Neural progenitor cell (in vitro differentiated cells): ENCODE measurements around the gene S1PR5. TPM values are rescaled to one million over a fixed set of nuclear protein-coding genes. Genes with fewer than 3 reads are reported as not detected.

Experiments
- DNase-seq: peaks from one replicate; pipeline ENCODE4 v3.0.0-alpha.2; 2016; ENCODE audit warnings: low spot score
- H2AFZ ChIP-seq: fragments of 200-600 bp; sonication (generic); replicated peaks from 2 replicates; pipeline ENCODE4 v1.6.1; 2016; ENCODE audit warnings: antibody characterized with exemption
- H3F3A ChIP-seq: fragments of 200-600 bp; sonication (generic); 2 replicates; pipeline ENCODE4 v1.6.1; 2016; ENCODE audit warnings: antibody characterized with exemption, low read depth
- H3K27ac ChIP-seq: fragments of 200-600 bp; sonication (generic); 2 replicates; pipeline ENCODE4 v1.5.1; 2016; ENCODE audit warnings: mild to moderate bottlenecking
- H3K27me3 ChIP-seq: fragments of 200-600 bp; sonication (generic); 2 replicates; pipeline ENCODE4 v1.6.1; 2016; ENCODE audit warnings: mild to moderate bottlenecking, moderate library complexity
- H3K36me3 ChIP-seq: fragments of 200-600 bp; sonication (generic); 2 replicates; pipeline ENCODE4 v1.5.1; 2016
- H3K4me1 ChIP-seq: fragments of 200-600 bp; sonication (generic); 2 replicates; pipeline ENCODE4 v1.6.1; 2016; ENCODE audit warnings: mixed run types
- H3K4me2 ChIP-seq: fragments of 200-600 bp; sonication (generic); 2 replicates; pipeline ENCODE4 v1.6.1; 2016
- H3K4me3 ChIP-seq: fragments of 200-600 bp; sonication (generic); 2 replicates; pipeline ENCODE4 v1.5.1; 2016
- H3K79me2 ChIP-seq: fragments of 200-600 bp; sonication (generic); 2 replicates; pipeline ENCODE4 v1.6.1; 2016; ENCODE audit warnings: low read depth
- H3K9ac ChIP-seq: fragments of 200-600 bp; sonication (generic); 2 replicates; pipeline ENCODE4 v1.6.1; 2016
- H3K9me3 ChIP-seq: fragments of 200-600 bp; sonication (generic); 2 replicates; pipeline ENCODE4 v1.5.1; 2016; ENCODE audit warnings: low read depth
- H4K20me1 ChIP-seq: fragments of 200-600 bp; sonication (generic); 2 replicates; pipeline ENCODE4 v1.6.1; 2016; ENCODE audit warnings: low read depth
- H3K27ac Mint-ChIP-seq: 3 replicates; pipeline ENCODE4 v1.8.0; 2021; ENCODE audit warnings: mixed read lengths
- H3K27me3 Mint-ChIP-seq: 2 replicates; pipeline ENCODE4 v1.8.0; 2022; ENCODE audit warnings: low read depth, mild to moderate bottlenecking, inconsistent platforms, moderate library complexity, mixed read lengths; ENCODE audit not compliant: insufficient read depth
- H3K36me3 Mint-ChIP-seq: 3 replicates; pipeline ENCODE4 v1.8.0; 2021; ENCODE audit warnings: mixed read lengths
- H3K4me1 Mint-ChIP-seq: 3 replicates; pipeline ENCODE4 v1.8.0; 2021; ENCODE audit warnings: mixed read lengths
- H3K4me3 Mint-ChIP-seq: 3 replicates; pipeline ENCODE4 v1.8.0; 2021; ENCODE audit warnings: mild to moderate bottlenecking, moderate library complexity, mixed read lengths
- H3K9me3 Mint-ChIP-seq: 3 replicates; pipeline ENCODE4 v1.8.0; 2020; ENCODE audit warnings: mixed read lengths
- EZH2 ChIP-seq: fragments of 200-600 bp; sonication (generic); IDR thresholded peaks from 2 replicates; pipeline ENCODE4 v1.6.1; 2017; ENCODE audit warnings: antibody characterized with exemption, mild to moderate bottlenecking, moderate library complexity
- EZH2phosphoT487 ChIP-seq: fragments of 200-600 bp; sonication (generic); IDR thresholded peaks from 2 replicates; pipeline ENCODE4 v1.6.1; 2017; ENCODE audit warnings: antibody characterized with exemption
- total RNA-seq: library from RNA; depleted of rRNA; stranded (reverse); fragments of >200 nt; gene quantifications from 2 replicates; pipeline ENCODE4 v1.2.3, GENCODE V29; 2015; ENCODE audit warnings: low replicate concordance
- TF ChIP-seq, protein P1 (sequence below): fragments of 200-600 bp; sonication (generic); IDR thresholded peaks from 2 replicates; pipeline ENCODE4 v1.5.1; 2017; ENCODE audit warnings: antibody characterized with exemption, mild to moderate bottlenecking

The S1PR5 gene
- total RNA-seq, 1 donor from 2014 or later = 0.15 TPM

DNA sequence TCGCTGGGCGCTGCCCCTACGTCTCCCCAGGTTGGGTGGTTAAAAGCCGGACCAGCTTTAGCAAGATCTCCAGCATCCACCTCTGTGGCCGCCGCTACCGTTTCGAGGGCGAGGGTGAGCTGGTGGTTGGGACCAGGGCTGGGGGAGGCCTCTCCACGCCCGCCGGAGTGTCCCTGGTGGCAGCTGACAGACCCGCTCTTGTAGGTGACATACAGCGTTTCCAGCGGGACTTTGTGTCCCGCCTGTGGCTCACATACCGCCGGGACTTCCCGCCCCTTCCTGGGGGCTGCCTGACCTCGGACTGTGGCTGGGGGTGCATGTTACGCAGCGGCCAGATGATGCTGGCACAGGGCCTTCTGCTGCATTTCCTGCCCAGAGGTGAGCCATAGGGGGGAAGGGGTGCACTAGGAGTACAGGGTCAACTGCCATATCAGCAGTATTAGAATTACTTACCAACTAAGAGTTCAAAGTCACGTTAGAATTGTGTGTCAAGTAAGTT is 27.6 kb upstream of the S1PR5 start:
- Histone ChIP-seq H3K9ac (no peak overlapping the region), H3F3A (peaks cover 9% of the 10 kb centered on the region), H3K4me3 (peak overlapping the region; percentile 93), H3K79me2 (peaks cover 19% of the 10 kb centered on the region), H3K27ac (no peak overlapping the region), H3K4me2 (peak overlapping the region; percentile 86), H2AFZ (no peak overlapping the region), H3K27me3 (no peaks in the 10 kb centered on the region), H3K36me3 (no peaks in the 10 kb centered on the region), H3K9me3 (no peaks in the 10 kb centered on the region), H4K20me1 (peaks cover 8% of the 10 kb centered on the region), H3K4me1 (no peaks in the 10 kb centered on the region)
- TF ChIP-seq, protein P1, sequence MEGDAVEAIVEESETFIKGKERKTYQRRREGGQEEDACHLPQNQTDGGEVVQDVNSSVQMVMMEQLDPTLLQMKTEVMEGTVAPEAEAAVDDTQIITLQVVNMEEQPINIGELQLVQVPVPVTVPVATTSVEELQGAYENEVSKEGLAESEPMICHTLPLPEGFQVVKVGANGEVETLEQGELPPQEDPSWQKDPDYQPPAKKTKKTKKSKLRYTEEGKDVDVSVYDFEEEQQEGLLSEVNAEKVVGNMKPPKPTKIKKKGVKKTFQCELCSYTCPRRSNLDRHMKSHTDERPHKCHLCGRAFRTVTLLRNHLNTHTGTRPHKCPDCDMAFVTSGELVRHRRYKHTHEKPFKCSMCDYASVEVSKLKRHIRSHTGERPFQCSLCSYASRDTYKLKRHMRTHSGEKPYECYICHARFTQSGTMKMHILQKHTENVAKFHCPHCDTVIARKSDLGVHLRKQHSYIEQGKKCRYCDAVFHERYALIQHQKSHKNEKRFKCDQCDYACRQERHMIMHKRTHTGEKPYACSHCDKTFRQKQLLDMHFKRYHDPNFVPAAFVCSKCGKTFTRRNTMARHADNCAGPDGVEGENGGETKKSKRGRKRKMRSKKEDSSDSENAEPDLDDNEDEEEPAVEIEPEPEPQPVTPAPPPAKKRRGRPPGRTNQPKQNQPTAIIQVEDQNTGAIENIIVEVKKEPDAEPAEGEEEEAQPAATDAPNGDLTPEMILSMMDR = no peak
- no peak for TF ChIP-seq EZH2phosphoT487
- TF ChIP-seq EZH2 = no peak
- Mint-ChIP-seq H3K36me3 (no peaks in the 10 kb centered on the region), H3K4me3 (peak overlapping the region; percentile 95), H3K27ac (peak overlapping the region; percentile 78), H3K9me3 (no peaks in the 10 kb centered on the region), H3K27me3 (peaks cover 8% of the 10 kb centered on the region), H3K4me1 (peaks cover 10% of the 10 kb centered on the region)
- peak; percentile 33 for DNase-seq

GRCh38 chr19:10544242-10544752 is 27.1 kb upstream of the S1PR5 start:
- Mint-ChIP-seq H3K36me3 (no peaks in the 10 kb centered on the region), H3K4me1 (peaks cover 10% of the 10 kb centered on the region), H3K4me3 (peak overlapping the region; percentile 95), H3K9me3 (no peaks in the 10 kb centered on the region), H3K27ac (peak overlapping the region; percentile 95), H3K27me3 (peaks cover 8% of the 10 kb centered on the region)
- Histone ChIP-seq H3F3A (peaks cover 9% of the 10 kb centered on the region), H4K20me1 (peaks cover 8% of the 10 kb centered on the region), H3K4me1 (no peaks in the 10 kb centered on the region), H3K79me2 (peaks cover 19% of the 10 kb centered on the region), H3K4me3 (peak overlapping the region; percentile 93), H3K27me3 (no peaks in the 10 kb centered on the region), H3K9ac (peak overlapping the region; percentile 92), H2AFZ (peak overlapping the region; percentile 93), H3K36me3 (no peaks in the 10 kb centered on the region), H3K4me2 (peak overlapping the region; percentile 86), H3K27ac (no peak overlapping the region), H3K9me3 (no peaks in the 10 kb centered on the region)
- TF ChIP-seq EZH2phosphoT487 (no peak), EZH2 (no peak)
- TF ChIP-seq, protein P1 = no peak
- peak; percentile 35 for DNase-seq

GRCh38 chr19:10543420-10544241 is 26.4 kb upstream of the S1PR5 start, which contains the start of gene ATG4D:
Gene ATG4D (plus strand): TSS chr19:10543904. CDS start chr19:10544091, 187 bp downstream.
- Mint-ChIP-seq H3K9me3 (no peaks in the 10 kb centered on the region), H3K27me3 (peaks cover 5% of the 10 kb centered on the region), H3K36me3 (no peaks in the 10 kb centered on the region), H3K4me3 (peak within 1 kb of the TSS; percentile 95), H3K4me1 (peaks cover 10% of the 10 kb centered on the region), H3K27ac (peak within 1 kb of the TSS; percentile 95)
- no peak for TF ChIP-seq EZH2phosphoT487
- H3K9me3 ChIP-seq = no peaks in the 10 kb centered on the region
- no peak within 1 kb of the TSS for H3K27ac ChIP-seq
- peaks cover 19% of the 10 kb centered on the region for H3K79me2 ChIP-seq
- H3K4me2 ChIP-seq = peak within 1 kb of the TSS; percentile 86
- peak within 1 kb of the TSS; percentile 93 for H2AFZ ChIP-seq
- no peaks in the 10 kb centered on the region for H3K4me1 ChIP-seq
- H3K4me3 ChIP-seq = peak within 1 kb of the TSS; percentile 93
- no peaks in the 10 kb centered on the region for H3K27me3 ChIP-seq
- H3F3A ChIP-seq = peaks cover 9% of the 10 kb centered on the region
- H3K9ac ChIP-seq = peak within 1 kb of the TSS; percentile 92
- DNase-seq = peak; percentile 93
- H4K20me1 ChIP-seq = peaks cover 8% of the 10 kb centered on the region
- H3K36me3 ChIP-seq = no peaks in the 10 kb centered on the region
